ENCODE measurements around the gene BBS2.

The BBS2 gene

GRCh38 chr16:56475201-56475600, 44.6 kb downstream of the BBS2 start:
- no peak overlapping the region for H3K27ac ChIP-seq
- TF ChIP-seq, protein P1, sequence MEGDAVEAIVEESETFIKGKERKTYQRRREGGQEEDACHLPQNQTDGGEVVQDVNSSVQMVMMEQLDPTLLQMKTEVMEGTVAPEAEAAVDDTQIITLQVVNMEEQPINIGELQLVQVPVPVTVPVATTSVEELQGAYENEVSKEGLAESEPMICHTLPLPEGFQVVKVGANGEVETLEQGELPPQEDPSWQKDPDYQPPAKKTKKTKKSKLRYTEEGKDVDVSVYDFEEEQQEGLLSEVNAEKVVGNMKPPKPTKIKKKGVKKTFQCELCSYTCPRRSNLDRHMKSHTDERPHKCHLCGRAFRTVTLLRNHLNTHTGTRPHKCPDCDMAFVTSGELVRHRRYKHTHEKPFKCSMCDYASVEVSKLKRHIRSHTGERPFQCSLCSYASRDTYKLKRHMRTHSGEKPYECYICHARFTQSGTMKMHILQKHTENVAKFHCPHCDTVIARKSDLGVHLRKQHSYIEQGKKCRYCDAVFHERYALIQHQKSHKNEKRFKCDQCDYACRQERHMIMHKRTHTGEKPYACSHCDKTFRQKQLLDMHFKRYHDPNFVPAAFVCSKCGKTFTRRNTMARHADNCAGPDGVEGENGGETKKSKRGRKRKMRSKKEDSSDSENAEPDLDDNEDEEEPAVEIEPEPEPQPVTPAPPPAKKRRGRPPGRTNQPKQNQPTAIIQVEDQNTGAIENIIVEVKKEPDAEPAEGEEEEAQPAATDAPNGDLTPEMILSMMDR (IDR thresholded peaks at IDR 0.05), result no peak
- TF ChIP-seq ZFX (IDR thresholded peaks at IDR 0.05; ENCODE audit: borderline replicate concordance), result no peak

- TF ChIP-seq, protein P1 (IDR thresholded peaks at IDR 0.05), result no peak
- TF ChIP-seq ZFX (IDR thresholded peaks at IDR 0.05; ENCODE audit: borderline replicate concordance), result no peak
- H3K27ac ChIP-seq, result no peak overlapping the region
Measured at GRCh38 chr16:56470666-56471065, 49.2 kb downstream of the BBS2 start.

- TF ChIP-seq, protein P1 (IDR thresholded peaks at IDR 0.05), result no peak
- TF ChIP-seq ZFX (IDR thresholded peaks at IDR 0.05; ENCODE audit: borderline replicate concordance), result no peak
- no peak overlapping the region for H3K27ac ChIP-seq
Measured at GRCh38 chr16:56470232-56470631, 49.6 kb downstream of the BBS2 start.

GRCh38 chr16:56469748-56470147, 50.1 kb downstream of the BBS2 start:
- no peak for TF ChIP-seq ZFX (IDR thresholded peaks at IDR 0.05; ENCODE audit: borderline replicate concordance)
- TF ChIP-seq, protein P1 (IDR thresholded peaks at IDR 0.05), result no peak
- no peak overlapping the region for H3K27ac ChIP-seq

DNA sequence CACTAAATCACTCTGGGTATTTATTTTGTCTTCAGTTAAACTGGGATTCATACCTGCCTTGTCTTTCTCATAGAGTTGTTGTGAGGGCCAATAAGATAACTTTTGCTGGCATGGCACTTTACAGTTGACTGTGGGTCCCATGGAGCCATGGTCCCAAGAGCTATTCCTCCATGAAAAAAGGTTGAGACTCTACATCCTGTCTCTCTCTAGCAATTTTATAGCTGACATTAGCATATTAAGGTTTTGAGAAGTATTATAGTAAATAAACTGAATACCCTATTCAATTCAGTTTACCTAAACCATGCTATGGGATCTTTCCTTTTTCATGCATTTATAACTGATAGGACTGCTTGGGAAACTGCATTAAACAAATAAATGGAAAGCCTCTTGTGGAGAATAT, 51.0 kb downstream of the BBS2 start:
- no peak for TF ChIP-seq ZFX (IDR thresholded peaks at IDR 0.05; ENCODE audit: borderline replicate concordance)
- TF ChIP-seq, protein P1 (IDR thresholded peaks at IDR 0.05), result no peak
- no peak overlapping the region for H3K27ac ChIP-seq

GRCh38 chr16:56466344-56466743, 53.5 kb downstream of the BBS2 start:
- no peak for TF ChIP-seq ZFX (IDR thresholded peaks at IDR 0.05; ENCODE audit: borderline replicate concordance)
- TF ChIP-seq, protein P1 (IDR thresholded peaks at IDR 0.05), result no peak
- H3K27ac ChIP-seq, result no peak overlapping the region

GRCh38 chr16:56463153-56463552, 56.7 kb downstream of the BBS2 start:
- TF ChIP-seq, protein P1 (IDR thresholded peaks at IDR 0.05), result no peak
- TF ChIP-seq ZFX (IDR thresholded peaks at IDR 0.05; ENCODE audit: borderline replicate concordance), result no peak
- H3K27ac ChIP-seq, result no peak overlapping the region
